GM19193 (cell line): ENCODE data around the gene FARSB.

Experiments used
- POLR2A ChIP-seq: IDR thresholded peaks from 4 replicates; pipeline ENCODE4 v1.6.1; 2011; ENCODE audit not compliant: insufficient read depth, insufficient read length; ENCODE audit errors: extremely low read depth

The FARSB gene

DNA sequence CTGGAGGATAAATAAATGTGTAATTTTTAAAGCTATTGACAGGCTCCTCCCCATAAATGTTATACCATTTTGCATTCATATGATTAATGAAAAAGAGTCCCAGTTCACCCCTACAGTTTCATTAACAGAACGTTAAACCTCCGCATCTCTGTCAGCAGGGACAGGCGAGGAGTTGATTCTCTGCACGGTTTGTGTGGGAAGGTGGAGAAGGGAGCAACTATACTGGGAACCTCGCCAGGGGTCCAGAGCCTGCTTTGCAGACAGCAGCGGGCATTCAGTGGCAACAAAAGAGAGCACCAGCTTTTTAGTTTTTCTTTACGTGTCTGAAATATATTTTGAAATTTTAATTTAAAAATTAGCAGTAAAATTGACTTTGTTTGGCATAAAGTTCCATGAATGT lies 101.4 kb downstream of the FARSB start:
- TF ChIP-seq POLR2A = no peak

DNA sequence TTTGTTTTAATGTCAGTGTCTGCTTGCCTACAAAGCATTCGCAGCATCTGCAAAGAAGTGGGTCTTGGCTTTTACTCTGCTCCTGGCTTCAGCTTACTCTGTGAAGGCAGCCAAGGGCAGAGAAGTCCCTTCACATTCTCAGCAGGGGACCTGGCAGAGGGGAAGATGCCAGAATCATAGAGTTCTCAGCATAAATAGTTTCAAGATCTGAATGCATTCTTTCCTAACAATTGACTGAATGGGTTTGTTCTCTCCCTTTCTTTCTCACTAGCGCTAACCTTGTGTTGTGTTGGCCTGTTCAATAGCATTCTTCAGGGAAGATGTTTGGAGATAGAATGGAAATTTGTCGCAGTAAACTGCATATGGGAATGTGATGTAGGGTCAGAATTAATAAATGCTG lies 106.9 kb downstream of the FARSB start:
- no peak for TF ChIP-seq POLR2A

DNA sequence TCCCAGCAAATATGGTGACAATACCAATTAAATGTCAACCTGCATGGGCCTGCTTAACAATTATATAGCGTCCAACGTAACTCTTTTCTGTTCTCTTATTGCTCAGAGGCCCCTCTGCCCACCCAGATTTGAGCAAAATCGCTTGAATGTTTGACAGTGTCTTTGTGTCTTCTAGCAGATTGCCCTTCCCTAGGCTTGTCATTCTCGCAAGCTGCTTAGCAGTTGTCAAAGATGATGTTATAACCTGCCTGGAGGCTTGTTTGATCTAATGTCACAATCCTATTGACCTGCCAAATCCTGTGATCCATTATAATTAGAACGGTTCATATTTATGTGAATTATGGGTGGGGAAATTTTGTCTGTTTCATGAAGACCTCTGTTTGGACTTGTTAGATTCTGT lies 108.8 kb downstream of the FARSB start:
- TF ChIP-seq POLR2A = no peak

DNA sequence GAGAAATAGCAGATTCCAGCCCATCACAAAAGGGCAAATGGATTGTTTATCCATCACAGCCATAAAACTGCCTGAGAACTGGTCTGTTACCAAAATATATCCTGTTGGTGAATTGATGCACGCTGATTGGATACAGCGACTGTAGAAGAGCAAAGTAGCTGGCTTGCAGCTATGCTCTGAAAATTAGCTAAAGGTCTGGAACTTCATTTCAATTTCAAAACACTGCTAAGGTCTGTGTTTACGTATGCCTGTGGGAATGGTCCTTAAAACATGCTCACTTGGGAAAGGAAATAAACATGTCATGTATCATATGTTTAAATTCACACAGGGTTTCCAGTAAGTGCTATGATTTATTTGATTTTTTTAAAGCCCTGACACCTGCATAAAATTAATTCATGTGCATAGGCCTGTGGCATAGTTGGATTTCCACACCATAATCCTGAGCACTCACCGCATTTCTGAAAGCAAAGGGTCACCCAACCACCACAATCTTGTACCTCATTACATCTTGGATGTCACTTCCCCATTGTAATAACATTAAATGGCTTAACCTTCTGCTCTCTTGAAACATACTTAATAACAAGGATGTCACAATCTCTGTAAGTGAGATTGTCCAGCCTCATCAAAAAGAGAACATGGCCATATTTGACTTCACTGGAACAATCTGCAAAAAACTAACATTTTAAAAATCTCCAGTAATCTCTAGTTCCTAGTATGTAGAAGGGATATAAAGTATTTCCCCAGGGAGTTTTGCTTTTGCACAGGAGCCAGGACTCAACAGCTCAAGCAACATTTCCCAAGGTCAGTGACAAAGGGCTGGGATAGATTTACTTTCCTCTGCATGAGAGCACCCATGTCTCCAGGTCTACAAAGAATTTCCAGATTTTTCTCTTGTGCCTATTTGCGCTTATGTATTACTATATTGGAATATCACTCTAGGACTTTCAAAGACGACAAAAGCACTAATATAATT lies 109.8 kb downstream of the FARSB start:
- no peak for TF ChIP-seq POLR2A

DNA sequence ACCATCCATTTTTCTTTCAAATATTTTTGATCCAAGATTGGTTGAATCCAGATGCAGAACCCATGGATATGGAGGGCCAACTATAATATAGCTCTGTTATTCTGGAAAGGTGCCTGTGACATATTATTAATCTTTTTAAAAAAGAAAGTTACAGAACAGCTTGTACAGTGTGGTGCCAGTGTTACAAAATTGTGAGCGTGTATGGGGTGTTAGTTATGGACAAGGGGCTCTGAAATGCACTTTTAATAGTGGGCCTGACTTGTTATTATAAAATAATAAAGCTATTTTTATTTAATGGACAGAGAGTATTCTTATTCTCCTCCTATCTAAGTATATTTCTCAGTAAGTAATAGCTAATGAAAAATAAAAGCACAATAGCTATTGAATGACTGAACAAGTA lies 111.2 kb downstream of the FARSB start:
- no peak for TF ChIP-seq POLR2A

DNA sequence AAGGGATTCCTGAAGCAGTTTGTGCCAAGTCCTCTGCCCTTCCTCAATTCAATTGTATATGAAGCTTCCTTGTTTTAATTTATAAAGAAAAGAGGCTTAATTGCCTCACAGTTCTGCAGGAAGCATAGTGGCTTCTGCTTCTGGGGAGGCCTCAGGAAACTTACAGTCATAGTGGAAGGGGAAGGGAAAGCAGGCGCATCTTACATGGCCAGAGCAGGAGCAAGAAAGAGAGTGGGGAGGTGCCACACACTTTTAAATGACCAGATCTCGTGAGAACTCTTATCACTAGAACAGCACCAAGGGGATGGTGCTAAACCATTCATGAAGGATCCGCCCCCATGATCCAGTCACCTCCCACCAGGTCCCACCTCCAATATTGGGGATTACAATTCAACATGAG lies 117.4 kb downstream of the FARSB start:
- no peak for TF ChIP-seq POLR2A

DNA sequence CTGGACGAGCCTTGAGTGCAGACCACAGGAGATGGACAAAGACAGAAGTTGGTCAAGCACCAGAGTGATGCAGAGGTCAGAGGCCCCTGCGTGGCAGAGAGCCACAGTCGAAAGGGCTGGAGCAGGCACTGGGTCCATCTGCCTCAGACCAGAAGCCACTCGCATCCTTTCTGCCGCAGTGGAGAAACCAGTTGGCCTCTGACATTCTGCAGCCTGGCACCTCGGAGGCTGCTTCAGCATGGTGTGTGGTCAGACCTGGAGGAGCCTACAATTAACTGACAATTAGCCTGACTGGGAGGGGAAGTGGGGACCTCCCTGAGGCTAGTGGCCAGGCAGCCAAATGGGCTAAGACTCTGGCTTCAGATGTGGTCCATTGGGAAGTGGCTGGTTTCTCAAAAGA lies 120.4 kb downstream of the FARSB start:
- no peak for TF ChIP-seq POLR2A

DNA sequence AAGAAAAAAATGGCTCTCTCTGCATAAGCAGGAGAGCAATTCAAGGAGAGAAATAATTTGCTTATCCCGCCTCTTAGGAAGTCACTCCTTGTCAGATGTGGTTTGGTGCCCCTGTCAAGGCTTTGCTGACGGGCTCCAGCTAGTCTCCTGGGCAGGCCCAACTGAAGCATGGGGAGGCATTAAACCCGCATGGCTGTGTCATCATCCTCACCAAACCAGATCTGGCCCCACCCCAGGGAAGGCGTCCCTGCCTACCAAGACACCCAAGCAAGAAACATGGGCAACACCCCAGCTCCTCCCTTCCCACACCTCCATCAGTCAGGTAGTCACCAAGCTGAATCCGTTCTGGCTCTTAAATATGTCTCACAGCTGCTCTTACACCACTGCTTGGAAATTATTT lies 123.6 kb downstream of the FARSB start:
- no peak for TF ChIP-seq POLR2A

DNA sequence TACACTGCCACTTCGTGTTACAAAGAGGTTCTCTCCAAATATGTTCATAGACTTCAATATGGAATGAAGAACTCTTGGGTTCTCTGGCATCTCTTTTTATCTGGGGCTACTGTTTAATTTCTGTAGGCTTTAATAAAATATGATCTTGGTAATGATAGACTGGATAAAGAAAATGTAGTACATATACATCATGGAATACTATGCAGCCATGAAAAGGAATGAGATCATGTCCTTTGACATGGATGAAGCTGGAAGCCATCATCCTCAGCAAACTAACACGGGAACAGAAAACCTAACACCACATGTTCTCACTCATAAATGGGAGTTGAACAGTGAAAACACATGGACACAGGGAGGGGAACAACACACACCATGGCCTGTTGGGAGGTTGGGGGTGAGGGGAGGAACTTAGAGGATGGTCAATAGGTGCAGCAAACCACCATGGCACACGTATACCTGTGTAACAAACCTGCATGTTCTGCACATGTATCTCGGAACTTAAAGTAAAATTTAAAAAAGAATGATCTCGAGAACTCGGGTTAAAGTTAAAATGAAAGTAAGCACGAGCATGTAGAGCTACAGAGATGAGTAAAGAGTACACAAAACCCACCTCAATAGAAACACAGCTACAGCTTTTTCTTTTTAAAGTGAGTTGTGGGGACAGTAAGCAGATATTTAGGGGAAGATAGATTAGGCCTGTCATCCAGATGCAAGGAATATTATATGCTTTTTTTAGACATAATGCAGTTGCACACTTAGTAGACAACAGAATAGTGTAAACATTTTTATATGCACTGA lies 129.2 kb downstream of the FARSB start:
- TF ChIP-seq POLR2A = no peak

DNA sequence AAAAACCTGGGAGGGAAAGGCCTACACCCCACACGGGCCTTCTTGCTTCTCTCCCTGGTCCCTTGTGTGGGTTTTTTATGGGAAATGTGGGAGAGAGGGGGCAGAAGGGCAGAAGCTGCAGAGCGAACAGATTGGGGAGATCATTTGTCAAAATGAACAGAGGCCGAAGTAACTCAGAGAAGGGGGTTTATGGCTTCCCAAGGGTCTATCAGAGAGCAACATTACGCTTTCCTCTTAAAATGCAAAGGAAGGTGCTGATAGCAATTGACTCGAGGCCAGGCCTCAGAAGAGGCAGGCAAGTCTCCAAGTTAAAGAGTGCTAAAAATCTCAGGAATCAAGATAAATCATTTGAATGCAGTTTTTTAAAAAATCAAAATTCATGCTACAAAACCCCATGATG lies 130.1 kb downstream of the FARSB start:
- TF ChIP-seq POLR2A = no peak

DNA sequence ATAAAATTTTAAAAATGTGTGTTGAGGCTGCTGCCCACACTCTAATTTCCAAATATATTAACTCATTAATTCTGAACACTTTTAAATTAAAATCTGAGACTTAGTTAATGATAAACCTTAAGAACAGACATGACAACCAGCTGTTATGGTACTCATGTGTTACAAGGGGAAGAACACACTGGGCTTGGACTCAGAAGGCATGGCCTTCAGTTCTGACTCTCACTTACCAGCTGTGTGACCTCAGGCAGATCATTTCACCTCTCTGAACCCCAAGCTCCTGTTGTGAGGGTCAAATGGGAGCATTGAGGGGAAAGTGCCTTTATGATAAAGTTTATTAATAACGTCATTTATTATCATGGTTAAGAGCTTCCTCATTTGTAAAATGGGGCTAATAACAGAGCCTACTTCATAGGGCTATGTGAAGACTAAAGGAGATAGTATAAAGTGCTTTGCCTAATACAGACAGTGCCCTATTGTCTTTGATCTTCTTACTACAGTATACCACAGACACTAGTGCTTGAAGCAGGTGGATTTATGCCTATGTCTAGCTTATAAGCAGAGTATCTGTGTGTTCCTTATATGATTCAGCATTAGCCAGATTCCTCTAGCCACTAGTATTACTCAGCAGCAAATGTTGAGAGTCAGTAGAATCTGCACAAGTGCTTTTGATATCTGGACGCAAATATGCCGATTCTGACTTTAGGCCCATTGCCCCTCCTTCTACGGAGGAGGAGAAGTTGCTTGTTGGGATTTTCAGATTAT lies 131.9 kb downstream of the FARSB start:
- TF ChIP-seq POLR2A = no peak

DNA sequence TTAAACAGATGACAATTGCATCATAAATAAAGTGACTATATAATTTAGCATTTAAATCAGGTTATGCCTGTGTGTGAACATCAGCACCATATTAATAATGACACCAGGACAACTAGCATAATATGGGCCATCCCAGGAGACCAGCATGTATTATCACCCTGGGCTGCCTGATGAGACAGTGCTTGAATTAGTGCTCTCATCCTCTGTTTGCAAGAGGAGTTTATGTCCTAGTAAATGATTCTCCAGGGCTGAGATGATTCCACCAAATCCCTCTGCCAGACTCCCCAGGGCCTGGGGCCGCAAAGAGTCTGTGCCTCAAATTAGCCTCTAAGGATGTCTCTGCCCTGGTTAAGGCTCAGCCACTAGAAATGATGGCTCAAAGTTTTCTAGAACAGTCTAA lies 133.8 kb downstream of the FARSB start:
- TF ChIP-seq POLR2A = no peak

GRCh38 chr2:222521099-222521498 lies 134.8 kb downstream of the FARSB start:
- TF ChIP-seq POLR2A = no peak
